H1 (cell line): ENCODE data around the gene SMAP2. TPM values are rescaled to one million over a fixed set of nuclear protein-coding genes. Genes with fewer than 3 reads are reported as not detected.

ENCODE experiments used
- CTCF ChIA-PET: fragments of 300-600 bp; sonication (Branson Sonifier 250); formaldehyde crosslinking; loops from one replicate; lab custom pipeline; 2021; ENCODE audit not compliant: partially characterized antibody; lab: Charles Lee
- POLR2A ChIA-PET: fragments of 300-600 bp; sonication (Branson Sonifier 250); formaldehyde crosslinking; loops from one replicate; lab custom pipeline; 2021; ENCODE audit warnings: inconsistent platforms; ENCODE audit not compliant: partially characterized antibody; lab: Charles Lee
- DNase-seq, 2 experiments: peaks; one replicate each; pipeline versions ENCODE4 v3.0.0 to v3.0.0-alpha.2; 2010 to 2022; ENCODE audit warnings: low spot score in 2 of 2, low read depth in 1 of 2, mixed read lengths in 1 of 2
- FAIRE-seq: peaks from 2 replicates; lab custom pipeline; 2011; peaks lifted over from hg19 to GRCh38; lab: Jason Lieb, UNC
- H2AFZ ChIP-seq: 2 replicates; pipeline ENCODE4 v1.8.1; 2012; ENCODE audit warnings: low read length, inconsistent platforms
- H2AK5ac ChIP-seq: 2 replicates; pipeline ENCODE4 v1.6.1; 2013; ENCODE audit warnings: low read depth, low read length
- H2BK120ac ChIP-seq: replicated peaks from 2 replicates; pipeline ENCODE3; 2013; ENCODE audit warnings: low read depth, low read length, inconsistent platforms
- H2BK12ac ChIP-seq: 2 replicates; pipeline ENCODE4 v1.6.1; 2013; ENCODE audit warnings: low read depth, low read length
- H2BK15ac ChIP-seq: 2 replicates; pipeline ENCODE4 v1.6.1; 2013; ENCODE audit warnings: low read length
- H2BK20ac ChIP-seq: 2 replicates; pipeline ENCODE4 v1.6.1; 2013; ENCODE audit warnings: low read length
- H2BK5ac ChIP-seq: 2 replicates; pipeline ENCODE4 v1.6.1; 2013; ENCODE audit warnings: low read depth, low read length
- H3K14ac ChIP-seq: 2 replicates; pipeline ENCODE4 v1.6.1; 2013; ENCODE audit warnings: inconsistent platforms; ENCODE audit not compliant: insufficient read length
- H3K18ac ChIP-seq: 2 replicates; pipeline ENCODE4 v1.6.1; 2013; ENCODE audit warnings: low read length; ENCODE audit errors: extremely low read depth
- H3K23ac ChIP-seq: 2 replicates; pipeline ENCODE4 v1.6.1; 2013; ENCODE audit warnings: inconsistent platforms; ENCODE audit not compliant: insufficient read length
- H3K23me2 ChIP-seq: 2 replicates; pipeline ENCODE4 v1.6.1; 2013; ENCODE audit warnings: low read depth, low read length
- H3K27ac ChIP-seq: 2 replicates; pipeline ENCODE4 v1.6.1; 2011; ENCODE audit warnings: low read depth, low read length, inconsistent platforms
- H3K27me3 ChIP-seq, 4 experiments: replicated peaks in 1 of 4; 1 replicate in 1 of 4; 2 replicates in 3 of 4; pipeline versions ENCODE4 v1.6.1 to v1.8.1; 2011 to 2013; ENCODE audit warnings: low read length in 3 of 4, mild to moderate bottlenecking in 3 of 4, inconsistent platforms in 2 of 4, mixed read lengths in 2 of 4, moderate library complexity in 1 of 4; ENCODE audit not compliant: control insufficient read depth in 3 of 4, insufficient read depth in 3 of 4; ENCODE audit errors: extremely low read depth in 1 of 4
- H3K36me3 ChIP-seq, 4 experiments: 2 replicates each; pipeline versions ENCODE4 v1.6.1 to v1.8.1; 2011 to 2013; ENCODE audit warnings: mild to moderate bottlenecking in 4 of 4, low read length in 3 of 4, moderate library complexity in 2 of 4, control low read depth in 1 of 4, inconsistent platforms in 1 of 4; ENCODE audit not compliant: insufficient read depth in 4 of 4, control insufficient read depth in 2 of 4
- H3K4ac ChIP-seq: replicated peaks from 2 replicates; pipeline ENCODE3; 2013; ENCODE audit warnings: low read length, low read depth, mixed read lengths, inconsistent platforms; ENCODE audit not compliant: insufficient read length
- H3K4me1 ChIP-seq, 4 experiments: replicated peaks in 1 of 4; 1 replicate in 1 of 4; 2 replicates in 3 of 4; pipeline versions ENCODE4 v1.6.1 to v1.8.1; 2011 to 2013; ENCODE audit warnings: low read length in 3 of 4, inconsistent platforms in 2 of 4, mixed read lengths in 1 of 4; ENCODE audit not compliant: insufficient read depth in 4 of 4, control insufficient read depth in 3 of 4
- H3K4me2 ChIP-seq, 2 experiments: 2 replicates each; pipeline versions ENCODE4 v1.6.1 to v1.8.1; 2011 to 2013; ENCODE audit warnings: low read depth in 2 of 2, low read length in 2 of 2, control low read depth in 1 of 2, inconsistent platforms in 1 of 2, mild to moderate bottlenecking in 1 of 2; ENCODE audit not compliant: insufficient read depth in 1 of 2
- H3K4me3 ChIP-seq, 4 experiments: fragments of 200-600, 300-600 bp in 1 of 4; sonication (generic), shearing (Covaris generic), sonication (Bioruptor Twin) in 1 of 4; 2 replicates each; pipeline versions ENCODE4 v1.5.1 to v1.8.1; 2011 to 2016; ENCODE audit warnings: low read length in 4 of 4, low read depth in 3 of 4, control low read depth in 2 of 4, inconsistent platforms in 2 of 4, mild to moderate bottlenecking in 2 of 4, mixed read lengths in 1 of 4, moderate library complexity in 1 of 4; ENCODE audit not compliant: insufficient read depth in 2 of 4; ENCODE audit errors: extremely low read depth in 1 of 4
- H3K56ac ChIP-seq: replicated peaks from 2 replicates; pipeline ENCODE3; 2013; ENCODE audit warnings: low read depth, mild to moderate bottlenecking, mixed read lengths, low read length, inconsistent platforms; ENCODE audit not compliant: insufficient read length
- H3K79me1 ChIP-seq: 2 replicates; pipeline ENCODE4 v1.6.1; 2013; ENCODE audit warnings: low read depth, low read length, control low read depth
- H3K79me2 ChIP-seq, 2 experiments: 2 replicates each; pipeline versions ENCODE4 v1.6.1 to v1.8.1; 2012 to 2013; ENCODE audit warnings: low read length in 2 of 2, mild to moderate bottlenecking in 2 of 2, inconsistent platforms in 1 of 2; ENCODE audit not compliant: insufficient read depth in 2 of 2, control insufficient read depth in 1 of 2
- H3K9ac ChIP-seq, 4 experiments: replicated peaks in 1 of 4; 1 replicate in 1 of 4; 2 replicates in 3 of 4; pipeline versions ENCODE4 v1.6.1 to v1.8.1; 2011 to 2013; ENCODE audit warnings: low read depth in 3 of 4, low read length in 3 of 4, control low read depth in 2 of 4, mild to moderate bottlenecking in 2 of 4, moderate library complexity in 2 of 4, inconsistent platforms in 1 of 4; ENCODE audit errors: extremely low read depth in 1 of 4
- H3K9me3 ChIP-seq, 2 experiments: 2 replicates each; pipeline versions ENCODE4 v1.6.1 to v1.8.1; 2012 to 2013; ENCODE audit warnings: mild to moderate bottlenecking in 2 of 2, moderate library complexity in 2 of 2, control low read depth in 1 of 2, inconsistent platforms in 1 of 2, low read depth in 1 of 2, low read length in 1 of 2, mixed read lengths in 1 of 2; ENCODE audit not compliant: insufficient read depth in 2 of 2
- H4K20me1 ChIP-seq, 2 experiments: replicated peaks in 1 of 2; 2 replicates each; pipeline versions ENCODE3 to v1.8.1; 2011 to 2013; ENCODE audit warnings: inconsistent platforms in 2 of 2, low read length in 2 of 2, mild to moderate bottlenecking in 1 of 2; ENCODE audit not compliant: insufficient read depth in 2 of 2, control insufficient read depth in 1 of 2
- H4K5ac ChIP-seq: 2 replicates; pipeline ENCODE4 v1.6.1; 2013; ENCODE audit warnings: low read length, low read depth, mixed read lengths, inconsistent platforms; ENCODE audit not compliant: insufficient read length
- H4K8ac ChIP-seq: 2 replicates; pipeline ENCODE4 v1.8.0; 2013; ENCODE audit warnings: mild to moderate bottlenecking, moderate library complexity, low read length, inconsistent platforms; ENCODE audit not compliant: insufficient read depth; ENCODE audit errors: extremely low read depth
- H4K91ac ChIP-seq: replicated peaks from 2 replicates; pipeline ENCODE3; 2013; ENCODE audit warnings: low read length, mixed read lengths, inconsistent platforms; ENCODE audit not compliant: insufficient read length
- BRCA1 ChIP-seq: IDR thresholded peaks from 2 replicates; pipeline ENCODE4 v1.6.1; 2012; ENCODE audit warnings: low read depth, low read length, improper control_type of control experiment
- CHD1 ChIP-seq: IDR thresholded peaks from 2 replicates; pipeline ENCODE4 v1.6.1; 2012; ENCODE audit warnings: low read depth, low read length, improper control_type of control experiment
- EP300 ChIP-seq, 2 experiments: IDR thresholded peaks; 1 replicate in 1 of 2; 2 replicates in 1 of 2; pipeline ENCODE4 v1.6.1; 2011 to 2012; ENCODE audit warnings: low read depth in 2 of 2, low read length in 2 of 2, mild to moderate bottlenecking in 2 of 2, borderline replicate concordance in 1 of 2, inconsistent platforms in 1 of 2, moderate library complexity in 1 of 2
- KDM4A ChIP-seq: IDR thresholded peaks from one replicate; pipeline ENCODE4 v1.7.1; 2012; ENCODE audit warnings: low read depth, mild to moderate bottlenecking, moderate library complexity, low read length, inconsistent platforms; ENCODE audit not compliant: severe bottlenecking
- MAX ChIP-seq: IDR thresholded peaks from 2 replicates; pipeline ENCODE4 v1.6.1; 2012; ENCODE audit warnings: inconsistent platforms
- POLR2A ChIP-seq, 2 experiments: IDR thresholded peaks; 1 replicate in 1 of 2; 2 replicates in 1 of 2; pipeline ENCODE4 v1.6.1; 2011; ENCODE audit warnings: low read depth in 2 of 2, low read length in 2 of 2, mild to moderate bottlenecking in 2 of 2; ENCODE audit errors: control extremely low read depth in 1 of 2
- SIN3A ChIP-seq, 2 experiments: IDR thresholded peaks in 1 of 2; conservative IDR thresholded peaks in 1 of 2; 2 replicates each; pipeline ENCODE4 v1.6.1; 2011 to 2012; ENCODE audit warnings: low read length in 2 of 2, improper control_type of control experiment in 1 of 2, low read depth in 1 of 2, mild to moderate bottlenecking in 1 of 2
- SP1 ChIP-seq: IDR thresholded peaks from 2 replicates; pipeline ENCODE4 v1.6.1; 2011; ENCODE audit warnings: low read depth, low read length
- TEAD4 ChIP-seq: IDR thresholded peaks from 2 replicates; pipeline ENCODE4 v1.6.1; 2012; ENCODE audit warnings: low read depth, low read length, inconsistent platforms, mixed read lengths
- USF2 ChIP-seq: IDR thresholded peaks from 2 replicates; pipeline ENCODE4 v1.6.1; 2011; ENCODE audit warnings: low read length, improper control_type of control experiment
- WGBS, 2 experiments: shearing (Covaris generic) in 1 of 2; methylation state at CpG; one replicate each; pipeline versions ENCODE4 v1.1.6 to v1.1.7; 2013 to 2015; ENCODE audit warnings: low lambda C conversion rate in 2 of 2, mixed read lengths in 2 of 2, inconsistent platforms in 1 of 2, low coverage in 1 of 2, missing lambda C conversion rate in 1 of 2; ENCODE audit not compliant: insufficient replicate concordance in 2 of 2, insufficient coverage in 1 of 2, insufficient read length in 1 of 2; ENCODE audit errors: extremely low coverage in 1 of 2, missing lambda C conversion rate in 1 of 2; 5-methylcytosine and 5-hydroxymethylcytosine counted together
- polyA plus RNA-seq, 7 experiments: library from polyadenylated mRNA; depleted of rRNA in 3 of 7; stranded (reverse) in 5 of 7; unstranded in 2 of 7; fragments of >200 nt in 5 of 7; fragments of 200-250 nt in 2 of 7; gene quantifications; 1 replicate in 5 of 7; 2 replicates in 1 of 7; 4 replicates in 1 of 7; pipeline versions ENCODE4 v1.2.1 to v1.2.3, GENCODE V29; 2011 to 2013; ENCODE audit warnings: missing spikeins in 2 of 7, mixed read lengths in 2 of 7
- total RNA-seq: library from RNA; stranded (reverse); fragmentation: NEBNext Ultra II Directional; extraction: Animal tissue kit (Norgen Biotek cat#: 25700); gene quantifications from 2 replicates; pipeline ENCODE4 v1.2.1, GENCODE V29; 2021

Gene SMAP2
- total and polyA plus RNA-seq, 2 of the 8 experiments (the other 6 are each of a cell fraction or from before 2014, with no cell fraction given) = 4.3 to 5.5 TPM

GRCh38 chr1:40339420-40340323 is 33.9 kb upstream of the SMAP2 start:
- 69% methylated on average over 6 of the region's 6 CpGs; no CpG with 5 or more reads in 1 of the 2 experiments for WGBS, 2 experiments
- Histone ChIP-seq H3K4ac (no peak overlapping the region), H3K23ac (no peak overlapping the region), H4K91ac (no peak overlapping the region), H3K14ac (no peak overlapping the region), H2AFZ (no peak overlapping the region), H3K27ac (no peak overlapping the region), H4K8ac (no peak overlapping the region), H3K4me1 (no peaks in the 10 kb centered on the region), H3K18ac (no peak overlapping the region), H2AK5ac (no peak overlapping the region), H3K9me3 (no peaks in the 10 kb centered on the region), H3K9ac (no peak overlapping the region), H2BK20ac (no peak overlapping the region), H3K4me2 (no peak overlapping the region), H3K79me2 (no peaks in the 10 kb centered on the region), H3K27me3 (no peaks in the 10 kb centered on the region), H4K5ac (no peak overlapping the region), H3K36me3 (no peaks in the 10 kb centered on the region), H2BK15ac (no peak overlapping the region), H4K20me1 (no peaks in the 10 kb centered on the region), H2BK5ac (no peak overlapping the region), H3K56ac (no peak overlapping the region), H2BK12ac (no peak overlapping the region), H3K4me3 (no peak overlapping the region), H3K23me2 (no peaks in the 10 kb centered on the region), H3K79me1 (no peaks in the 10 kb centered on the region), H2BK120ac (no peak overlapping the region)
- POLR2A ChIA-PET = interaction anchor here (1.1 kb wide), 1 partner anchor 9 kb away, joined by 3 read pairs; no protein-coding TSS in a partner anchor
- CTCF ChIA-PET = interaction anchor here (0.6 to 12.6 kb wide), 51 partner anchors 9 to 524 kb away, joined by 3 to 144 read pairs (median 5); partner anchors contain the start of genes COL9A2, SMAP2, TMCO2 and ZMPSTE24
- no peak for FAIRE-seq
- no peak for DNase-seq
- TF ChIP-seq MAX (no peak), EP300 (IDR thresholded peaks at IDR 0.05; ENCODE audit: borderline replicate concordance in 1 of 2, low read depth in 2 of 2, low read length in 2 of 2) (no peak), KDM4A (no peak), SP1 (no peak), SIN3A (conservative IDR thresholded peaks at IDR 0.05 in 1 of 2, IDR thresholded peaks at IDR 0.05 in 1 of 2; ENCODE audit: low read depth in 1 of 2, low read length in 2 of 2) (no peak), BRCA1 (no peak), CHD1 (no peak), TEAD4 (no peak), USF2 (no peak), POLR2A (IDR thresholded peaks at IDR 0.05; ENCODE audit: control extremely low read depth in 1 of 2, low read depth in 2 of 2, low read length in 2 of 2) (no peak)
